HEK293 (cell line): ENCODE measurements around the gene LHFPL2.

ENCODE experiments used
- ZBTB49 ChIP-seq: fragments of 450-650 bp; formaldehyde crosslinking; IDR thresholded peaks from 2 replicates; pipeline ENCODE4 v1.5.1; 2016; ENCODE audit warnings: missing biosample characterization, missing genetic modification characterization, low read depth
- TF ChIP-seq, protein P1 (sequence below): fragments of 450-650 bp; formaldehyde crosslinking; IDR thresholded peaks from 2 replicates; pipeline ENCODE4 v1.5.1; 2016; ENCODE audit warnings: missing biosample characterization, missing genetic modification characterization
- TF ChIP-seq, protein P2 (sequence below): fragments of 450-650 bp; formaldehyde crosslinking; IDR thresholded peaks from 2 replicates; pipeline ENCODE4 v1.5.1; 2017; ENCODE audit warnings: missing biosample characterization, missing genetic modification characterization

DNA sequence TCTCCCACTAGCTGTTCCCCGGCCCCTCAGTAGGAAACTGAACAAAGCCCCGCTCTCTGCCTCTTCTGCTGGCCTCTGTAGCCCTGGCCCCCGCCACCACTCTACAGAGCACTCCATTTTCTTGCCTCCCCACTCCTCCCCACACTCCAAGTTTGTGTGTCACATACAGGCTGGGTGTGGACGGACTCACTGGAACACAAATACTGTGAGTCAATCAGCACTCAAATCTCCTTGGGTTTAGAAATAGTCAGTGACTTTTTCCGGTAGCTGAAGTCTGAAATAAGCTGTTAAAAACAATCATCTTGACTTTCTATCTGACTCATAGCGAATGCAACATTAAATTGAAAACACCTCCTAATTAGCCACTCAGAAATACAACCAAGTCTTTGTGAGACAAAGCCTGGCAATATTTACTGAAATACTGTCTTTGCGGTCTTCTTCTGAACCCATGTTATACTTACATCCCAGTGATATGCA lies 122.5 kb downstream of the LHFPL2 start:
- TF ChIP-seq, protein P1, sequence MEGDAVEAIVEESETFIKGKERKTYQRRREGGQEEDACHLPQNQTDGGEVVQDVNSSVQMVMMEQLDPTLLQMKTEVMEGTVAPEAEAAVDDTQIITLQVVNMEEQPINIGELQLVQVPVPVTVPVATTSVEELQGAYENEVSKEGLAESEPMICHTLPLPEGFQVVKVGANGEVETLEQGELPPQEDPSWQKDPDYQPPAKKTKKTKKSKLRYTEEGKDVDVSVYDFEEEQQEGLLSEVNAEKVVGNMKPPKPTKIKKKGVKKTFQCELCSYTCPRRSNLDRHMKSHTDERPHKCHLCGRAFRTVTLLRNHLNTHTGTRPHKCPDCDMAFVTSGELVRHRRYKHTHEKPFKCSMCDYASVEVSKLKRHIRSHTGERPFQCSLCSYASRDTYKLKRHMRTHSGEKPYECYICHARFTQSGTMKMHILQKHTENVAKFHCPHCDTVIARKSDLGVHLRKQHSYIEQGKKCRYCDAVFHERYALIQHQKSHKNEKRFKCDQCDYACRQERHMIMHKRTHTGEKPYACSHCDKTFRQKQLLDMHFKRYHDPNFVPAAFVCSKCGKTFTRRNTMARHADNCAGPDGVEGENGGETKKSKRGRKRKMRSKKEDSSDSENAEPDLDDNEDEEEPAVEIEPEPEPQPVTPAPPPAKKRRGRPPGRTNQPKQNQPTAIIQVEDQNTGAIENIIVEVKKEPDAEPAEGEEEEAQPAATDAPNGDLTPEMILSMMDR (tag by site-specific recombination): no peak
- TF ChIP-seq, protein P2, sequence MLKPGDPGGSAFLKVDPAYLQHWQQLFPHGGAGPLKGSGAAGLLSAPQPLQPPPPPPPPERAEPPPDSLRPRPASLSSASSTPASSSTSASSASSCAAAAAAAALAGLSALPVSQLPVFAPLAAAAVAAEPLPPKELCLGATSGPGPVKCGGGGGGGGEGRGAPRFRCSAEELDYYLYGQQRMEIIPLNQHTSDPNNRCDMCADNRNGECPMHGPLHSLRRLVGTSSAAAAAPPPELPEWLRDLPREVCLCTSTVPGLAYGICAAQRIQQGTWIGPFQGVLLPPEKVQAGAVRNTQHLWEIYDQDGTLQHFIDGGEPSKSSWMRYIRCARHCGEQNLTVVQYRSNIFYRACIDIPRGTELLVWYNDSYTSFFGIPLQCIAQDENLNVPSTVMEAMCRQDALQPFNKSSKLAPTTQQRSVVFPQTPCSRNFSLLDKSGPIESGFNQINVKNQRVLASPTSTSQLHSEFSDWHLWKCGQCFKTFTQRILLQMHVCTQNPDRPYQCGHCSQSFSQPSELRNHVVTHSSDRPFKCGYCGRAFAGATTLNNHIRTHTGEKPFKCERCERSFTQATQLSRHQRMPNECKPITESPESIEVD (tag by site-specific recombination): no peak
- TF ChIP-seq ZBTB49 (tag by site-specific recombination): no peak
